DMS 273 (cell line): ENCODE data around the gene NUP107.
"Not testable (repeated sequence)": the region's sequence is repeated elsewhere in the genome, so short reads cannot be mapped to it uniquely, and the experiment has no call there.

Experiments used
- DNase-seq: peaks from one replicate; lab custom pipeline; 2025; ENCODE audit not compliant: unreplicated experiment; lab: John Stamatoyannopoulos, UW

The NUP107 gene

GRCh38 chr12:68686595-68687521 lies at the start of gene NUP107:
NUP107 (plus strand) TSS chr12:68686978; CDS start chr12:68687066, 88 bp downstream.
- DNase-seq, result peak; percentile 98

DNA sequence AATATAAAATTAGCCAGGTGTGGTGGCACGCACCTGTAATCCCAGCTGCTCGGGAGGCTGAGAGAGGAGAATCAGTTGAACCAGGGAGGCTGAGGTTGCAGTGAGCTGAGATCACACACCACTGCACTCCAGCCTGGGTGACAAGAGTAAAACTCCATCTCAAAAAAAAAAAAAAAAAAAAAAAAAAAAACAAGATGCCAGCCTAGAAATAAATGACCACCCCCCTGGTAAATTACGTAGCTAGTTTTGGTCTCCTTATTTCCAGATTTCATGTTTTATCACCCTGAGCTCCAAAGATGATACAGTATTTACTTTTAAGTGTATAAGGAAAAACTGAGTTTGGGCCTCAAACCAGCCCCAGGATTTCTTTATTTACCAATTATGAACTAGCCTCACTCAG lies 49.3 kb upstream of the NUP107 start:
- DNase-seq, result not testable (repeated sequence)

DNA sequence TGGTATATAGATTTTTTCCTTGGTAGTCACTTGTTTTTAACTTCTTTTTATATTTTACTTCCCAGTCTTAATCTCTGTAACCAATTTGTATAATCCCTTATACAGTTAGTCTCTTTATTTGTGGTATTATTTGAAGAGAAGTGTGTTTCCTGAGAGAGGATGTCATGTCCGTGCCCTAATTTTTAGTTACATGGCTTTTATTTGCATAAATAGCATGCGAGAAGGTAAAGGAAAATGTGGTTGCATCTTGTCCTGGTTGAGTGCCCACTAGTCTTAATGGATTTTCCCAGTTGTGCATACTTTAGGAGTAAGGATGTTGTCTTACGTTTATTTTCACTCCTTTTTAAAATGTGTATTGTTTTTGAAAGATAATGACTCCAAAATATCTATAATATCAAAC lies 48.6 kb upstream of the NUP107 start:
- DNase-seq, result no peak

- no peak for DNase-seq
Observed at GRCh38 chr12:68638721-68639395, 47.9 kb upstream of the NUP107 start.

- no peak for DNase-seq
Observed at GRCh38 chr12:68639396-68639767, 47.4 kb upstream of the NUP107 start.

DNA sequence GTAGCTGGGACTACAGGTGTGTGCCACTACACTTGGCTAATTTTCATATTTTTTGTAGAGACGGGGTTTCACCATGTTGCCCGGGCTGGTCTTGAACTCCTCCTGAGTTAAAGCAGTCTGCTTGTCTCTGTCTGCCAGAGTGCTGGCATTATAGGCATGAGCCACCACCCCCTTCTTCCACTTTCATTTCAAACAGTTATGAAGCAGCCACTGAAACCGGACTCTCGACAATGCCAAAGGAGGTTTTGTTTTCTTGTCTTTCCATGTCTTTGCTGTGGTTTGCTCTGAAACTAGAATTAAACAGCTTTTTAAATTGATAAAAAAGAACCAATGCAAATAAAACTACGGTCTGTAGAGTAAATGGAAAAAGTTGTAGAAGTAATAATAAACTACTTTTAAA lies 45.6 kb upstream of the NUP107 start:
- DNase-seq, result no peak

GRCh38 chr12:68646484-68646883 lies 40.3 kb upstream of the NUP107 start:
- DNase-seq, result no peak

DNA sequence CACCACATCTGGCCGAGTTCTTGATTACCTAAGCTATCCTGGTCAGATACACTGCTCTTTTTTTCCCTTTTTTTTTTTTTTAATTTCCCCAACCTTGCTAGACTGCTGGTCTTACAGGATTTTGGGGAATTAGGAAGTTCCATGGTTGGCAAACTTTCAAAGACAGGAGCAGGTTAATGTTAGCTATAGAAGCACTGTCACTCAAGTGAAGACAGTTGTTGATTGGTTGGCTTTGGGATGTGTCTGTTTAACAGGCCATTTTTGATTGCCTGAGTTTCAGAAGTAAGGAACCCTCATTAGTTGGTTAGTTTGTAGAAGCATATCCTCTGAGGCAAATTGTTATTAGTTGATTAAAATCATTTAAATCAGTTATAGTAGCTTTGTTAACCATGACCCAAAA lies 39.3 kb upstream of the NUP107 start:
- no peak for DNase-seq

DNA sequence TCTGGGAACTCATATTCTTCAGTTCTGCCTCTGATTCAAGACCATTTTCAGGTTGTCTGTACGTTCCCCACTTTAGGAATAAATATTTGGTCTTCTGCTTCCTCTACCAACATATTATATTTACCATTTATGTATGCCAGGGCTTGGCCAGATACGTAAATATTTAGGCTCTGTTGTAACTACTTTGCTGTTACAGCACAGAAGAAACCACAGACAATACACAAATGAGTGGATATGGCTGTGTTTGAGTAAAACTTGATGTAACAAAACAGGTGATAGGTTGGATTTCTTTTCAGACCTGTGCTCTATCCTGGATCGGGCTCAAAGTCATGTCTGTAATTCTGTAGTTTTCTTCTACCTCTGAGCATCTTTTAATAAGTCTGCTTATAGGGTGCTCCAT lies 38.6 kb upstream of the NUP107 start:
- no peak for DNase-seq

DNA sequence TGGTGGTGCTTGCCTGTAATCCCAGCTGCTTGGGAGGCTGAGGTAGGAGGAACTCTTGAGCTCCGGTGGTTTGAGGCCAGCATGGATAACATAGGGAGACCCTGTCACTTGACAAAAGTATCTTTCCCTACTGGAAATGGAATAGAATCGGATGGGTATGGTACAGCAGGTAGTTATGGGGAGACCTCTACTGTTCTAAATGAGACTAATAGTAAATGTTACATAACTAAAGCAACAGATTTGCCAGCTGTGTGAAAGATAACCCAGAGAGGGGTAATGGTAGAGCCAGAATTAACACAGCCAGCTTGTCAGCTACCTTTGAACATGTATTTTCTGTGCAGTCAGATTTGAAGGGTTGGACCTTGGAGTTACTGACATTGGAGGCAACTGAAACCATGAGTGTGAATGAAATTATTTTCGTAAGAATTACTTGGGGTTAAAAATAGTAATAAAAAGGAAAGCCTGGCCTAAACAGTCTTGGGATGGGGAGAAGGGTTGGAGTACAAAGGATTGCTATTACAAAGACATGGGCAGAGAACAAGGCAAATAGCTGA lies 21.7 kb upstream of the NUP107 start:
- peak; percentile 5 for DNase-seq

GRCh38 chr12:68667291-68667690 lies 19.5 kb upstream of the NUP107 start:
- no peak for DNase-seq

- no peak for DNase-seq
Observed at GRCh38 chr12:68667896-68668295, 18.9 kb upstream of the NUP107 start.

- no peak for DNase-seq
Observed at GRCh38 chr12:68671179-68671578, 15.6 kb upstream of the NUP107 start.

- no peak for DNase-seq
Observed at GRCh38 chr12:68673788-68674187, 13.0 kb upstream of the NUP107 start.

DNA sequence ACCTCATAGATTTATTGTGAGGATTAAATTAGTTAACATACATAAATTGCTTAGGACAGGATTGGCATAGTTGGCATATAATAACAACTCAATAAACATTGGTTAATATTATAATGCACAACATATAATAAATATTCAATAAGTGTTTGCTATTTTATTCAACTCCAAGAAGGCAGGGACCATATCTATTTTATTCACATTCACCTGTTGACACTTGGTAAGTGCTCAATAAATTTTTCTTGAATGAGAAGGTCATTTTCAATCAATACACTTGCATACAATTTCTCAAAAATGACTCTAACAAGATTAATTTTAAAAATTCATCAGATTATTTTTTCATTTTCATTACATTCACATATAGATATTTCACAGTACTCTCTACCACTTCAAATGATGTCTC lies 12.4 kb upstream of the NUP107 start:
- DNase-seq, result no peak

GRCh38 chr12:68675101-68675842 lies 11.5 kb upstream of the NUP107 start:
- DNase-seq, result no peak

GRCh38 chr12:68676854-68677253 lies 9.9 kb upstream of the NUP107 start:
- DNase-seq, result not testable (repeated sequence)

GRCh38 chr12:68686262-68686594 lies 550 bp upstream of the NUP107 start:
- DNase-seq, result no peak

DNA sequence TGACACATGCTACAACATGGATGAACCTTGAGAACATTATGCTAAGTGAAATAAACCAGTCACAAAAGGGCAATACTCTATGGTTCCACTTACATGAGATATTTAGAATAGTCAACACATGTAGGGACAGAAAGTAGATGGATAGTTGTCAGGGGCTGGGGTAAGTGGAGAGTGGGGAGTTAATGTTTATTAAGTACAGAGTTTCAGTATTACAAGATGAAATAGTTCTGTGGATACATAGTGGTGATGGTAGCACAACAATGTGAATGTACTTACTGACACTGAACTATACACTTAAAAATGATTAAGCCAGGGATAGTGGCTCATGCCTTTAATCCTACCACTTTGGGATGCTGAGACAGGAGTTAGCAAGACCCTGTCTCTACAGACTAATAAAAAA lies 8.7 kb downstream of the NUP107 start:
- no peak for DNase-seq

GRCh38 chr12:68699486-68699885 lies 12.7 kb downstream of the NUP107 start:
- DNase-seq, result no peak

- no peak for DNase-seq
Observed at GRCh38 chr12:68727776-68728175, 41.0 kb downstream of the NUP107 start.
